Right renal pelvis (tissue), 4 donors: ENCODE data around the gene AIF1L. TPM values are rescaled to one million over a fixed set of nuclear protein-coding genes. Genes with fewer than 3 reads are reported as not detected.

Source experiments
- DNase-seq, 4 donors: peaks; one replicate each; pipeline ENCODE4 v3.0.0-alpha.2; 2013; ENCODE audit warnings: low read depth in 4 of 4, low spot score in 3 of 4, missing footprints in 1 of 4
- polyA plus RNA-seq, 4 donors: library from polyadenylated mRNA; unstranded; fragments of 120-200 nt; gene quantifications; one replicate each; pipeline ENCODE4 v1.2.1, GENCODE V29; 2013; ENCODE audit not compliant: insufficient read length in 4 of 4

Gene AIF1L
- polyA plus RNA-seq, 4 donors, result 374 to 426 (median 388) TPM

GRCh38 chr9:131160416-131161112 is 64.2 kb downstream of the AIF1L start:
- no peak for DNase-seq

GRCh38 chr9:131161585-131161984 is 65.3 kb downstream of the AIF1L start:
- no peak for DNase-seq

- no peak for DNase-seq
Measured at GRCh38 chr9:131162886-131163285, 66.6 kb downstream of the AIF1L start.

GRCh38 chr9:131165523-131165922 is 69.2 kb downstream of the AIF1L start:
- no peak for DNase-seq

- no peak for DNase-seq
Measured at GRCh38 chr9:131167146-131167692, 70.9 kb downstream of the AIF1L start.

- DNase-seq, result no peak
Measured at GRCh38 chr9:131167936-131168335, 71.6 kb downstream of the AIF1L start.

- DNase-seq, result no peak
Measured at GRCh38 chr9:131169563-131170240, 73.4 kb downstream of the AIF1L start.

Other genes with a start within 250 kb of the AIF1L start
- gene QRFP, start 199.7 kb upstream of the AIF1L start, polyA plus RNA-seq, result under 1 TPM; 0.27 to 0.38 (median 0.30) TPM
- gene FIBCD1, start 157.3 kb upstream of the AIF1L start, polyA plus RNA-seq, result under 1 TPM; 0.17 to 0.60 (median 0.37) TPM
- gene LAMC3, start 87.4 kb upstream of the AIF1L start, polyA plus RNA-seq, result 10 to 100 TPM; 20.1 to 31.2 (median 25.5) TPM
- gene NUP214, start 29.1 kb downstream of the AIF1L start, polyA plus RNA-seq, result 10 to 100 TPM; 44.5 to 61.3 (median 50.6) TPM
- gene FAM78A, start 180.0 kb downstream of the AIF1L start, polyA plus RNA-seq, result 1 to 10 TPM; 2.8 to 3.2 (median 3.1) TPM
- gene PLPP7, start 193.2 kb downstream of the AIF1L start, polyA plus RNA-seq, result 1 to 10 TPM; 1.9 to 3.5 (median 2.4) TPM